Activated CD8-positive, alpha-beta memory T cell treated with anti-CD3 and anti-CD28 coated beads for 24 hours (primary cell): ENCODE results near the gene PDIA2.
"Not testable (repeated sequence)": the region's sequence is repeated elsewhere in the genome, so short reads cannot be mapped to it uniquely, and the experiment has no call there.

Source experiments
- DNase-seq: peaks from one replicate; pipeline ENCODE4 v3.0.0-alpha.2; 2020

Gene PDIA2

GRCh38 chr16:333406-334094 is 50.6 kb downstream of the PDIA2 start:
- no peak for DNase-seq

GRCh38 chr16:334164-334832 is 51.3 kb downstream of the PDIA2 start:
- not testable (repeated sequence) for DNase-seq

GRCh38 chr16:334861-335632 is 52.1 kb downstream of the PDIA2 start:
- not testable (repeated sequence) for DNase-seq

- DNase-seq: no peak
Observed at GRCh38 chr16:336269-336668, 53.3 kb downstream of the PDIA2 start.
